Heart left ventricle (tissue), 13 donors: Measurements from ENCODE around the gene THBS4.

Source experiments
- POLR2A ChIP-seq, 2 donors: fragments of 450-650 bp; IDR thresholded peaks; one replicate each; pipeline ENCODE4 v1.6.1; 2017; ENCODE audit warnings: antibody characterized with exemption in 2 of 2, mild to moderate bottlenecking in 2 of 2, moderate library complexity in 2 of 2
- TF ChIP-seq, protein P1 (sequence below), 12 donors: fragments of 200-600 bp; sonication (generic) in 4 of 12; IDR thresholded peaks; one replicate each; pipeline versions ENCODE4 v1.5.0 to v1.8.0; 2018 to 2022; ENCODE audit warnings: antibody characterized with exemption in 12 of 12, mild to moderate bottlenecking in 5 of 12
- donor health status: ischemic (EF 13 %, LVEDD 7.1; RV severe dilation, severe dysfunction).
- donor health status: DM: no; HTN: yes; CAD: no.
- donor health status: DM: no; HTN: no; CAD: no.
- donor health status: ischemic (EF 25% LVEDD 6.9; RV normal size, moderate dysfunction).
- donor health status: ischemic (EF 25% LVEDD 5.7; RV mildly dilated, moderate dysfunction).
- donor health status: ischemic (EF 35%, LVEDD 5.7; RV mildly dilated, moderate dysfunction).
- donor health status: nonischemic (EF 11% LVEDD 7.7; RV severe dilation, severe dysfunction).
- donor health status: DM: yes; HTN: yes; CAD: no.
- donor health status: PGD.
- donor health status: ischemic (EF 29% LVEDD 5.4; RV normal size, mild dysfunction).
- donor health status: nonischemic (EF 23%, LVEDD 6.1; RV moderate dilation, normal function).

DNA sequence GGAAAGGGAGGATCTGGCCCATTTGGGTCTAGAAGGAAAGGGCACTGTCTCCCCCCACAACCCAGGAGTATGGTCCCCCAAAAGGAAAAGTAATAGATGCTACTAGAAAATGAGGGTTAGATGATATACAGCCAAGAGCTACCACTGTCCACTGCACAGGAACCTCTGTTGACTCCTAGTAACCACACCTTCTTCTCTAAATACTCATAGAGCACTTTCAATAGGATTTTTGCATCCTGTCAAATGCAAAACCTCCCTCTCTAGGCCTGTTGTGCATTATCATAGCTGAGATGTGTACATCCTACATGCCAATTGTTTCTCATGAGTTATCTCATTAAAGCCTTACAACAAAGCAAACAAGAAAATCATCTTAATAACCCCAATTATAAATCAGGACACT lies 66.8 kb downstream of the THBS4 start:
- TF ChIP-seq, protein P1, sequence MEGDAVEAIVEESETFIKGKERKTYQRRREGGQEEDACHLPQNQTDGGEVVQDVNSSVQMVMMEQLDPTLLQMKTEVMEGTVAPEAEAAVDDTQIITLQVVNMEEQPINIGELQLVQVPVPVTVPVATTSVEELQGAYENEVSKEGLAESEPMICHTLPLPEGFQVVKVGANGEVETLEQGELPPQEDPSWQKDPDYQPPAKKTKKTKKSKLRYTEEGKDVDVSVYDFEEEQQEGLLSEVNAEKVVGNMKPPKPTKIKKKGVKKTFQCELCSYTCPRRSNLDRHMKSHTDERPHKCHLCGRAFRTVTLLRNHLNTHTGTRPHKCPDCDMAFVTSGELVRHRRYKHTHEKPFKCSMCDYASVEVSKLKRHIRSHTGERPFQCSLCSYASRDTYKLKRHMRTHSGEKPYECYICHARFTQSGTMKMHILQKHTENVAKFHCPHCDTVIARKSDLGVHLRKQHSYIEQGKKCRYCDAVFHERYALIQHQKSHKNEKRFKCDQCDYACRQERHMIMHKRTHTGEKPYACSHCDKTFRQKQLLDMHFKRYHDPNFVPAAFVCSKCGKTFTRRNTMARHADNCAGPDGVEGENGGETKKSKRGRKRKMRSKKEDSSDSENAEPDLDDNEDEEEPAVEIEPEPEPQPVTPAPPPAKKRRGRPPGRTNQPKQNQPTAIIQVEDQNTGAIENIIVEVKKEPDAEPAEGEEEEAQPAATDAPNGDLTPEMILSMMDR (IDR thresholded peaks at IDR 0.05): no peak
- no peak for TF ChIP-seq POLR2A (IDR thresholded peaks at IDR 0.05)
